Heart right ventricle (tissue), 16 donors: ENCODE measurements around the gene PRCP. TPM values are rescaled to one million over a fixed set of nuclear protein-coding genes. Genes with fewer than 3 reads are reported as not detected.

ENCODE experiments used
- ATAC-seq, 8 donors: fragments of 200-7000 bp; cut with Tn5 transposase; one replicate each; pipeline ENCODE4 v1.9.1; 2020; ENCODE audit warnings: mild to moderate bottlenecking in 8 of 8, moderate library complexity in 8 of 8, moderate number of reproducible peaks in 1 of 8
- DNase-seq, 2 donors: peaks; one replicate each; pipeline ENCODE4 v3.0.0-alpha.2; 2020
- H3K27ac ChIP-seq, 10 donors: fragments of 200-600 bp; sonication (generic) in 2 of 10; one replicate each; pipeline versions ENCODE4 v1.5.0 to v1.8.0; 2020 to 2022; ENCODE audit warnings: mild to moderate bottlenecking in 3 of 10
- H3K27me3 ChIP-seq, 7 donors: fragments of 200-600 bp; one replicate each; pipeline ENCODE4 v1.8.0; 2021 to 2022; ENCODE audit warnings: mild to moderate bottlenecking in 2 of 7
- H3K36me3 ChIP-seq, 9 donors: fragments of 200-600 bp; sonication (generic) in 1 of 9; one replicate each; pipeline versions ENCODE4 v1.5.0 to v1.8.0; 2020 to 2022; ENCODE audit warnings: mild to moderate bottlenecking in 2 of 9
- H3K4me1 ChIP-seq, 9 donors: fragments of 200-600 bp; sonication (generic) in 1 of 9; one replicate each; pipeline versions ENCODE4 v1.5.0 to v1.8.0; 2020 to 2022; ENCODE audit warnings: mild to moderate bottlenecking in 4 of 9
- H3K4me3 ChIP-seq, 10 donors: fragments of 200-600 bp; sonication (generic) in 2 of 10; one replicate each; pipeline versions ENCODE4 v1.5.0 to v1.8.0; 2020 to 2022; ENCODE audit warnings: mild to moderate bottlenecking in 7 of 10, moderate library complexity in 2 of 10
- H3K9me3 ChIP-seq, 11 donors: fragments of 200-600 bp in 10 of 11; sonication (generic) in 2 of 11; one replicate each; pipeline versions ENCODE4 v1.5.0 to v1.8.0; 2013 to 2022; ENCODE audit warnings: mild to moderate bottlenecking in 2 of 11, control low read depth in 1 of 11, moderate library complexity in 1 of 11
- WGBS, 2 donors: extraction: QIAGEN DNeasy Blood & Tissue Kit; methylation state at CpG; one replicate each; pipeline ENCODE4 v1.1.7; 2013; ENCODE audit warnings: inconsistent platforms in 1 of 2; 5-methylcytosine and 5-hydroxymethylcytosine counted together
- intact Hi-C, 10 donors: fragments of 100-400 bp; cut with DNase I; formaldehyde crosslinking; loops; one replicate each; pipeline versions ENCODE4 v1.11.1 to v1.14.2; 2022
- polyA plus RNA-seq, 2 donors: library from polyadenylated mRNA; stranded (reverse); fragments of 200-250 nt; gene quantifications; one replicate each; pipeline ENCODE4 v1.2.3, GENCODE V29; 2013
- total RNA-seq, 10 donors: library from RNA; stranded (reverse); fragmentation: NEBNext Ultra II Directional in 3 of 10; extraction: Animal tissue kit (Norgen Biotek cat#: 25700) in 3 of 10; gene quantifications; one replicate each; pipeline versions ENCODE4 v1.2.1 to v1.2.4, GENCODE V29; 2021 to 2023
- TF ChIP-seq, protein P1 (sequence below), 9 donors: fragments of 200-600 bp; sonication (generic) in 2 of 9; IDR thresholded peaks; one replicate each; pipeline versions ENCODE4 v1.5.0 to v1.8.0; 2021 to 2022; ENCODE audit warnings: antibody characterized with exemption in 9 of 9, mild to moderate bottlenecking in 5 of 9, moderate library complexity in 1 of 9
- donor health status: Arrhythmogenic right ventricular cardiomyopathy.
- donor health status: ischemic (EF 13 %, LVEDD 7.1; RV severe dilation, severe dysfunction).
- donor health status: healthy with polysubstance abuse.
- donor health status: DM: no; HTN: yes; CAD: no.
- donor health status: DM: no; HTN: no; CAD: no.
- donor health status: ischemic (EF 25% LVEDD 6.9; RV normal size, moderate dysfunction).
- donor health status: ischemic (EF 25% LVEDD 5.7; RV mildly dilated, moderate dysfunction).
- donor health status: healthy.
- donor health status: DM: yes; HTN: yes; CAD: no.
- donor health status: Ischemic cardiomyopathy.
- donor health status: ischemic (EF 35%, LVEDD 5.7; RV mildly dilated, moderate dysfunction).
- donor health status: nonischemic (EF 11% LVEDD 7.7; RV severe dilation, severe dysfunction).
- donor health status: DM: yes; HTN: yes; CAD: no.
- donor health status: PGD.
- donor health status: ischemic (EF 29% LVEDD 5.4; RV normal size, mild dysfunction).
- donor health status: nonischemic (EF 23%, LVEDD 6.1; RV moderate dilation, normal function).

Gene PRCP
- total and polyA plus RNA-seq, 12 donors: 18.0 to 89.8 (median 40.8) TPM

GRCh38 chr11:82896183-82896582 is 4.0 kb downstream of the PRCP start:
- Histone ChIP-seq H3K9me3 (no peaks in the 10 kb centered on the region), H3K27me3 (no peaks in the 10 kb centered on the region), H3K4me3 (no peak overlapping the region), H3K27ac (peak overlapping the region in 1 of 10 donors; percentile 4), H3K36me3 (no peaks in the 10 kb centered on the region), H3K4me1 (peaks cover 6 to 75% (median 24%) of the 10 kb centered on the region in 9 donors)
- ATAC-seq: no peak
- WGBS, 2 donors: 94 to 95% methylated on average over 6 of the region's 6 CpGs
- no peak for DNase-seq
- intact Hi-C loops: no loop called here
- TF ChIP-seq, protein P1, sequence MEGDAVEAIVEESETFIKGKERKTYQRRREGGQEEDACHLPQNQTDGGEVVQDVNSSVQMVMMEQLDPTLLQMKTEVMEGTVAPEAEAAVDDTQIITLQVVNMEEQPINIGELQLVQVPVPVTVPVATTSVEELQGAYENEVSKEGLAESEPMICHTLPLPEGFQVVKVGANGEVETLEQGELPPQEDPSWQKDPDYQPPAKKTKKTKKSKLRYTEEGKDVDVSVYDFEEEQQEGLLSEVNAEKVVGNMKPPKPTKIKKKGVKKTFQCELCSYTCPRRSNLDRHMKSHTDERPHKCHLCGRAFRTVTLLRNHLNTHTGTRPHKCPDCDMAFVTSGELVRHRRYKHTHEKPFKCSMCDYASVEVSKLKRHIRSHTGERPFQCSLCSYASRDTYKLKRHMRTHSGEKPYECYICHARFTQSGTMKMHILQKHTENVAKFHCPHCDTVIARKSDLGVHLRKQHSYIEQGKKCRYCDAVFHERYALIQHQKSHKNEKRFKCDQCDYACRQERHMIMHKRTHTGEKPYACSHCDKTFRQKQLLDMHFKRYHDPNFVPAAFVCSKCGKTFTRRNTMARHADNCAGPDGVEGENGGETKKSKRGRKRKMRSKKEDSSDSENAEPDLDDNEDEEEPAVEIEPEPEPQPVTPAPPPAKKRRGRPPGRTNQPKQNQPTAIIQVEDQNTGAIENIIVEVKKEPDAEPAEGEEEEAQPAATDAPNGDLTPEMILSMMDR (IDR thresholded peaks at IDR 0.05): no peak

DNA sequence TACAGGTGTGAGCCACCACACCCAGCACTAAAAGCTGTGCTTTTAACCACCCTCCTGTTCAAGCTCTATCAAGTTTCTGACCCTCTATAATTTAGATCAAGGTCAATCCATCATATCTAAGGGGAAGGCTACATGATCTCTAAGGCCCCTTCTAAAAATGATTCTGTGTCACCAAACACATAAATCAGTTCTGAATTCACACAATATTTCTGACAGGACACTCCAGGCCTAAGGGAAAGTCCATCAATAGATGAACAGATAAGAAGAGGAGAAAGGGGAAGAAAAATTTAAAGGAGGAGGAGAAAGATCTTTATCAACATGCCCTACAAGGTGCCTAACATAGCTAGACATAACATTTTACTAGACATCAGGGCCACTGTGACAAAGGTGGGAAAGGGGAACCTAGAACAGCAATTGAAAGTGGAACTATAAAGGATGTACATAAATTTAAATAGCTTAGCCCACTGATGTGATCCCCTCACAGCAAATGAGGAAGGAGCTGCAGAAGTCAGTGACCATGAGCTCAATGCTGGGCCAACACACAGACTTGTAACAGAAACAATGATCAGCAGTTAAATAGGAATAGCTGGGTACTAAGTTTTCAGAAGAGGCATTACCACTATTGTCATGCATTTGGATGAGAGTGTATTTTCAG is 4.7 kb downstream of the PRCP start:
- TF ChIP-seq, protein P1 (IDR thresholded peaks at IDR 0.05): no peak
- Histone ChIP-seq H3K27ac (peak overlapping the region in 1 of 10 donors; percentile 4), H3K4me3 (no peak overlapping the region), H3K36me3 (no peaks in the 10 kb centered on the region), H3K4me1 (peaks cover 6 to 81% (median 22%) of the 10 kb centered on the region in 9 donors), H3K9me3 (no peaks in the 10 kb centered on the region), H3K27me3 (no peaks in the 10 kb centered on the region)
- ATAC-seq (no peak), DNase-seq (no peak)
- intact Hi-C loops: no loop called here

GRCh38 chr11:82892611-82893169 is 7.5 kb downstream of the PRCP start:
- intact Hi-C loops: no loop called here
- TF ChIP-seq, protein P1 (IDR thresholded peaks at IDR 0.05): no peak
- no peaks in the 10 kb centered on the region for H3K9me3 ChIP-seq
- H3K4me1 ChIP-seq: peaks cover 0 to 84% (median 20%) of the 10 kb centered on the region in 9 donors
- WGBS, 2 donors: 94 to 99% methylated on average over 2 of the region's 2 CpGs
- DNase-seq (no peak), ATAC-seq (no peak)
- no peaks in the 10 kb centered on the region for H3K27me3 ChIP-seq
- no peak overlapping the region for H3K4me3 ChIP-seq
- H3K27ac ChIP-seq: no peak overlapping the region
- no peaks in the 10 kb centered on the region for H3K36me3 ChIP-seq

GRCh38 chr11:82890936-82891335 is 9.3 kb downstream of the PRCP start:
- Histone ChIP-seq H3K4me1 (peaks cover 0 to 71% (median 25%) of the 10 kb centered on the region in 9 donors), H3K4me3 (peak overlapping the region in 1 of 10 donors; percentile 41), H3K36me3 (no peaks in the 10 kb centered on the region), H3K27me3 (no peaks in the 10 kb centered on the region), H3K9me3 (no peaks in the 10 kb centered on the region), H3K27ac (peak overlapping the region in 2 of 10 donors; percentile 9 to 63)
- no peak for ATAC-seq
- intact Hi-C loops: no loop called here
- no peak for DNase-seq
- TF ChIP-seq, protein P1 (IDR thresholded peaks at IDR 0.05): no peak
